ENCODE data around the gene SERINC3.

DNA sequence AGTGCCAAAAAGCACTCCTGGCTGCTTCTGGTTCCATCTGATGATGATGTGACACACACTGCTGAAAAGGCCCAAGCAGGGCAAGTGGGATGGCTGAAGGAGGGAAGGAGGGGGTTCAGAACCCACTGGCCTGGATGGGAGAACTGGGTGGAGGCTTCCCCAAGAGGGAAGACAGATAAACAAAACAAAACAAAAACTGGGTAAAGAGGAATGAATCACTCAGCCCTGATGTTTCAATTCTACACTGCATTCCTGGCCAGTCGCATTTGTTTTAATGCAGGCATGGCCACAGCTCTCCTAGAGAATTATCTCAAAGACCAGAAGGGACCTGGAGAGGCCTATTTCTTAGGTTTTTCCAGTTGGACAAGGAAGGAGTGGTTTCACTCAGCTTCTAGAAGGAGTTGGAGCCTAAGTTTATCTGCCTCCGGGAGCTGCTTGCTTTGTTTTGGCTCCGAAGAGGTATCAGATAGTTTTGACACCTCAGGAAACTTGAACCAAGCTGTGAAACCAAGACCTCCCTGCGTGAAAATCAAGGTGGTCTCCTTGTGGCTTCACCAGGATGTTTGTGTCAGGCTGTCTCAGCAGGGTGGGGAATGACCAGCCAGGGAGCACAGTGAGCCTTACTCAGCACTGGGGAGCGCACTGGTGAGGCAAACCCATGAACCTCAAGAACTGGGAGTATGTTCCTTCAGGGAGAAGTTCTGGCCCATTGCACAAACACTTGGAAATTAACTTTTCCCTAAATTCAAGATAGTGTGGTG is 30.1 kb downstream of the SERINC3 start:
- no peak for TF ChIP-seq POLR2A (IDR thresholded peaks at IDR 0.05; ENCODE audit: control extremely low read depth in 1 of 2, low read depth in 2 of 2, low read length in 2 of 2)
- no peak for TF ChIP-seq EZH2 (IDR thresholded peaks at IDR 0.05; ENCODE audit: low read depth, low read length, severe bottlenecking)
- no peak for TF ChIP-seq RAD21 (IDR thresholded peaks at IDR 0.05 in 1 of 2, conservative IDR thresholded peaks at IDR 0.05 in 1 of 2; ENCODE audit: low read depth in 2 of 2, low read length in 2 of 2)
